HepG2 (cell line): ENCODE measurements around the gene IPMK. TPM values are rescaled to one million over a fixed set of nuclear protein-coding genes. Genes with fewer than 3 reads are reported as not detected.

Source experiments
- ARNT2 ChIP-seq: sonication (generic); formaldehyde crosslinking; IDR thresholded peaks from 2 replicates; pipeline ENCODE4 v1.8.0; 2022; ENCODE audit warnings: mild to moderate bottlenecking, low read depth, missing genetic modification reagents, moderate library complexity
- EHMT2 ChIP-seq: fragments of 200-600 bp; sonication (generic); IDR thresholded peaks from 2 replicates; pipeline ENCODE4 v1.7.0; 2017; ENCODE audit warnings: antibody characterized with exemption, low read depth, low read length, borderline replicate concordance
- HOXA3 ChIP-seq: sonication (generic); formaldehyde crosslinking; IDR thresholded peaks from 2 replicates; pipeline ENCODE4 v1.5.0; 2020; ENCODE audit warnings: missing genetic modification reagents
- MBD4 ChIP-seq: IDR thresholded peaks from 2 replicates; pipeline ENCODE4 v1.6.1; 2012; ENCODE audit warnings: low read length, inconsistent platforms, borderline replicate concordance
- NR2F1 ChIP-seq, 2 experiments: fragments of 450-650 bp in 1 of 2; formaldehyde crosslinking in 1 of 2; IDR thresholded peaks; 2 replicates each; pipeline versions ENCODE4 v1.5.0 to v1.6.1; 2016 to 2020; ENCODE audit warnings: mild to moderate bottlenecking in 1 of 2, missing compliant biosample characterization in 1 of 2, missing genetic modification reagents in 1 of 2, moderate library complexity in 1 of 2
- PRDM4 ChIP-seq: sonication (generic); formaldehyde crosslinking; IDR thresholded peaks from 2 replicates; pipeline ENCODE4 v1.9.0; 2021; ENCODE audit warnings: missing genetic modification reagents, borderline replicate concordance
- RCOR2 ChIP-seq: IDR thresholded peaks from 2 replicates; pipeline ENCODE4 v1.6.1; 2016; ENCODE audit warnings: missing biosample characterization, missing genetic modification reagents
- ZBTB14 ChIP-seq: sonication (generic); formaldehyde crosslinking; IDR thresholded peaks from 2 replicates; pipeline ENCODE4 v1.4.0; 2020; ENCODE audit warnings: missing genetic modification reagents
- ZNF205 ChIP-seq: IDR thresholded peaks from 2 replicates; pipeline ENCODE4 v1.6.1; 2018; ENCODE audit warnings: missing biosample characterization, missing genetic modification reagents
- ZNF547 ChIP-seq: sonication (generic); formaldehyde crosslinking; IDR thresholded peaks from 2 replicates; pipeline ENCODE4 v1.5.1; 2020; ENCODE audit warnings: mild to moderate bottlenecking, missing genetic modification reagents
- polyA plus RNA-seq, 8 experiments: library from polyadenylated mRNA; depleted of rRNA in 3 of 8; stranded (reverse) in 7 of 8; unstranded in 1 of 8; fragments of >200 nt; fragmentation: Illumina TruSeq in 4 of 8; extraction: Trizol in 4 of 8; gene quantifications; 2 replicates each; pipeline versions ENCODE4 v1.2.1 to v1.2.3, GENCODE V29; 2011 to 2016; ENCODE audit warnings: low read depth in 4 of 8, missing spikeins in 1 of 8, mixed read lengths in 1 of 8; ENCODE audit not compliant: insufficient read depth in 1 of 8
- total RNA-seq, 5 experiments: library from RNA; depleted of rRNA; stranded (reverse); fragments of >200 nt; fragmentation: Illumina TruSeq; extraction: Trizol; gene quantifications; 2 replicates each; pipeline ENCODE4 v1.2.3, GENCODE V29; 2016; ENCODE audit warnings: low read depth in 1 of 5
- TF ChIP-seq, protein P1 (sequence below): sonication (generic); formaldehyde crosslinking; IDR thresholded peaks from 2 replicates; pipeline ENCODE4 v1.4.0; 2020; ENCODE audit warnings: missing genetic modification reagents
- TF ChIP-seq, protein P2 (sequence below): sonication (generic); formaldehyde crosslinking; IDR thresholded peaks from 2 replicates; pipeline ENCODE4 v1.4.0; 2020; ENCODE audit warnings: missing genetic modification reagents

Gene IPMK
- total and polyA plus RNA-seq, 2 of the 13 experiments (the other 11 are each of a cell fraction or from before 2014, with no cell fraction given): 2.7 to 3.9 TPM

- TF ChIP-seq, protein P1, sequence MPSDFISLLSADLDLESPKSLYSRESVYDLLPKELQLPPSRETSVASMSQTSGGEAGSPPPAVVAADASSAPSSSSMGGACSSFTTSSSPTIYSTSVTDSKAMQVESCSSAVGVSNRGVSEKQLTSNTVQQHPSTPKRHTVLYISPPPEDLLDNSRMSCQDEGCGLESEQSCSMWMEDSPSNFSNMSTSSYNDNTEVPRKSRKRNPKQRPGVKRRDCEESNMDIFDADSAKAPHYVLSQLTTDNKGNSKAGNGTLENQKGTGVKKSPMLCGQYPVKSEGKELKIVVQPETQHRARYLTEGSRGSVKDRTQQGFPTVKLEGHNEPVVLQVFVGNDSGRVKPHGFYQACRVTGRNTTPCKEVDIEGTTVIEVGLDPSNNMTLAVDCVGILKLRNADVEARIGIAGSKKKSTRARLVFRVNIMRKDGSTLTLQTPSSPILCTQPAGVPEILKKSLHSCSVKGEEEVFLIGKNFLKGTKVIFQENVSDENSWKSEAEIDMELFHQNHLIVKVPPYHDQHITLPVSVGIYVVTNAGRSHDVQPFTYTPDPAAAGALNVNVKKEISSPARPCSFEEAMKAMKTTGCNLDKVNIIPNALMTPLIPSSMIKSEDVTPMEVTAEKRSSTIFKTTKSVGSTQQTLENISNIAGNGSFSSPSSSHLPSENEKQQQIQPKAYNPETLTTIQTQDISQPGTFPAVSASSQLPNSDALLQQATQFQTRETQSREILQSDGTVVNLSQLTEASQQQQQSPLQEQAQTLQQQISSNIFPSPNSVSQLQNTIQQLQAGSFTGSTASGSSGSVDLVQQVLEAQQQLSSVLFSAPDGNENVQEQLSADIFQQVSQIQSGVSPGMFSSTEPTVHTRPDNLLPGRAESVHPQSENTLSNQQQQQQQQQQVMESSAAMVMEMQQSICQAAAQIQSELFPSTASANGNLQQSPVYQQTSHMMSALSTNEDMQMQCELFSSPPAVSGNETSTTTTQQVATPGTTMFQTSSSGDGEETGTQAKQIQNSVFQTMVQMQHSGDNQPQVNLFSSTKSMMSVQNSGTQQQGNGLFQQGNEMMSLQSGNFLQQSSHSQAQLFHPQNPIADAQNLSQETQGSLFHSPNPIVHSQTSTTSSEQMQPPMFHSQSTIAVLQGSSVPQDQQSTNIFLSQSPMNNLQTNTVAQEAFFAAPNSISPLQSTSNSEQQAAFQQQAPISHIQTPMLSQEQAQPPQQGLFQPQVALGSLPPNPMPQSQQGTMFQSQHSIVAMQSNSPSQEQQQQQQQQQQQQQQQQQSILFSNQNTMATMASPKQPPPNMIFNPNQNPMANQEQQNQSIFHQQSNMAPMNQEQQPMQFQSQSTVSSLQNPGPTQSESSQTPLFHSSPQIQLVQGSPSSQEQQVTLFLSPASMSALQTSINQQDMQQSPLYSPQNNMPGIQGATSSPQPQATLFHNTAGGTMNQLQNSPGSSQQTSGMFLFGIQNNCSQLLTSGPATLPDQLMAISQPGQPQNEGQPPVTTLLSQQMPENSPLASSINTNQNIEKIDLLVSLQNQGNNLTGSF (CRISPR knock-in tag): peak; percentile 97
- TF ChIP-seq ZBTB14 (CRISPR knock-in tag) (peak; percentile 65; the same call in 1 of the 2 replicates), ZNF205 (CRISPR knock-in tag) (peak; percentile 60), HOXA3 (CRISPR knock-in tag) (peak; percentile 86), ZNF547 (peak; percentile 90), NR2F1 (CRISPR knock-in tag; IDR thresholded peaks at IDR 0.05) (no peak), MBD4 (no peak), EHMT2 (no peak), RCOR2 (0 out of 2 replicates have a peak, but pooled peaks have one; percentile 33), PRDM4 (CRISPR knock-in tag) (no peak), ARNT2 (peak; percentile 94)
- TF ChIP-seq, protein P2, sequence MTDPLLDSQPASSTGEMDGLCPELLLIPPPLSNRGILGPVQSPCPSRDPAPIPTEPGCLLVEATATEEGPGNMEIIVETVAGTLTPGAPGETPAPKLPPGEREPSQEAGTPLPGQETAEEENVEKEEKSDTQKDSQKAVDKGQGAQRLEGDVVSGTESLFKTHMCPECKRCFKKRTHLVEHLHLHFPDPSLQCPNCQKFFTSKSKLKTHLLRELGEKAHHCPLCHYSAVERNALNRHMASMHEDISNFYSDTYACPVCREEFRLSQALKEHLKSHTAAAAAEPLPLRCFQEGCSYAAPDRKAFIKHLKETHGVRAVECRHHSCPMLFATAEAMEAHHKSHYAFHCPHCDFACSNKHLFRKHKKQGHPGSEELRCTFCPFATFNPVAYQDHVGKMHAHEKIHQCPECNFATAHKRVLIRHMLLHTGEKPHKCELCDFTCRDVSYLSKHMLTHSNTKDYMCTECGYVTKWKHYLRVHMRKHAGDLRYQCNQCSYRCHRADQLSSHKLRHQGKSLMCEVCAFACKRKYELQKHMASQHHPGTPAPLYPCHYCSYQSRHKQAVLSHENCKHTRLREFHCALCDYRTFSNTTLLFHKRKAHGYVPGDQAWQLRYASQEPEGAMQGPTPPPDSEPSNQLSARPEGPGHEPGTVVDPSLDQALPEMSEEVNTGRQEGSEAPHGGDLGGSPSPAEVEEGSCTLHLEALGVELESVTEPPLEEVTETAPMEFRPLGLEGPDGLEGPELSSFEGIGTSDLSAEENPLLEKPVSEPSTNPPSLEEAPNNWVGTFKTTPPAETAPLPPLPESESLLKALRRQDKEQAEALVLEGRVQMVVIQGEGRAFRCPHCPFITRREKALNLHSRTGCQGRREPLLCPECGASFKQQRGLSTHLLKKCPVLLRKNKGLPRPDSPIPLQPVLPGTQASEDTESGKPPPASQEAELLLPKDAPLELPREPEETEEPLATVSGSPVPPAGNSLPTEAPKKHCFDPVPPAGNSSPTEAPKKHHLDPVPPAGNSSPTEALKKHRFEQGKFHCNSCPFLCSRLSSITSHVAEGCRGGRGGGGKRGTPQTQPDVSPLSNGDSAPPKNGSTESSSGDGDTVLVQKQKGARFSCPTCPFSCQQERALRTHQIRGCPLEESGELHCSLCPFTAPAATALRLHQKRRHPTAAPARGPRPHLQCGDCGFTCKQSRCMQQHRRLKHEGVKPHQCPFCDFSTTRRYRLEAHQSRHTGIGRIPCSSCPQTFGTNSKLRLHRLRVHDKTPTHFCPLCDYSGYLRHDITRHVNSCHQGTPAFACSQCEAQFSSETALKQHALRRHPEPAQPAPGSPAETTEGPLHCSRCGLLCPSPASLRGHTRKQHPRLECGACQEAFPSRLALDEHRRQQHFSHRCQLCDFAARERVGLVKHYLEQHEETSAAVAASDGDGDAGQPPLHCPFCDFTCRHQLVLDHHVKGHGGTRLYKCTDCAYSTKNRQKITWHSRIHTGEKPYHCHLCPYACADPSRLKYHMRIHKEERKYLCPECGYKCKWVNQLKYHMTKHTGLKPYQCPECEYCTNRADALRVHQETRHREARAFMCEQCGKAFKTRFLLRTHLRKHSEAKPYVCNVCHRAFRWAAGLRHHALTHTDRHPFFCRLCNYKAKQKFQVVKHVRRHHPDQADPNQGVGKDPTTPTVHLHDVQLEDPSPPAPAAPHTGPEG (CRISPR knock-in tag): peak; percentile 93
Observed at GRCh38 chr10:58268946-58269781, 1.5 kb upstream of the IPMK start, which contains the start of gene CISD1 (continued).
